Panc1 (cell line): Measurements from ENCODE around the gene EIF2AK2.

Experiments
- POLR2AphosphoS5 ChIP-seq: IDR thresholded peaks from 2 replicates; pipeline ENCODE4 v1.6.1; 2012; ENCODE audit warnings: mild to moderate bottlenecking, low read depth, low read length, moderate library complexity
- SIN3A ChIP-seq: IDR thresholded peaks from 2 replicates; pipeline ENCODE4 v1.6.1; 2012; ENCODE audit warnings: low read depth, mild to moderate bottlenecking, low read length, moderate library complexity, borderline replicate concordance; ENCODE audit not compliant: insufficient read depth
- TCF7L2 ChIP-seq: IDR thresholded peaks from 2 replicates; pipeline ENCODE4 v1.6.1; 2011; ENCODE audit warnings: mild to moderate bottlenecking, low read depth, low read length, inconsistent platforms
- TF ChIP-seq, protein P1 (sequence below): fragments of 450-650 bp; IDR thresholded peaks from 2 replicates; pipeline ENCODE4 v1.5.1; 2017; ENCODE audit warnings: mild to moderate bottlenecking
- TF ChIP-seq, protein P2 (sequence below), 2 experiments: IDR thresholded peaks; 2 replicates each; pipeline ENCODE4 v1.6.1; 2011 to 2012; ENCODE audit warnings: low read depth in 2 of 2, control low read depth in 1 of 2, low read length in 1 of 2, mild to moderate bottlenecking in 1 of 2, moderate library complexity in 1 of 2; ENCODE audit not compliant: insufficient read depth in 1 of 2

DNA sequence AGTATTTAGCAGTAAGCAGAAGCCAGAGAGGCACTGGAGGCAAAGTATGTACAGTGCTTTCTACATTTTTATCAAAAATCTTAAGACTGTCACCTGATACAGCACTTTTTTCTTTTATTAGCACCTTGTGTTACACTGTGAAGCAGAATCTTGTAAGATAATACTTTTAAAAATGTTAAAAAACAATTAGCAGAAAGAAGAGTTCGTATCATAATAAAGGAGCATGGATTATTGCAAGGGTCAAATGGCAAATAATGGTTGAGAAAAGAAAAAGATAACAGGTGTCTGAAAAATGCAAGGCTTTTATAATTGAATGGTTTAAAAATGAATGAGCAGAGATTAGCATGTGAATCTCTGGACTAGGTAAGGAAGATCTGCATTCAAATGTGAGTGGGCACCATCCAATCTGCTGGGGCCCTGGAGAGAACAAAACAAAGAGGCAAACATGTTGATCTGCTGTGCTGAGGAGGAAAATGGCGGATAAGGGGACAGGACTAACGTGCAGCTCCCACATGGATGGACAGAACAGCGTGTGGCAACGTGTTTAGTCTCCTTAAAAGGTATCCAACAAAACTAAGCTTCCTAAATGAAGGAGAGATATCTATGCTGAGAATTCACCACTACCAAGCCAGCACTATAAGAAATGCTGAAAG, 49.0 kb upstream of the EIF2AK2 start:
- TF ChIP-seq, protein P1, sequence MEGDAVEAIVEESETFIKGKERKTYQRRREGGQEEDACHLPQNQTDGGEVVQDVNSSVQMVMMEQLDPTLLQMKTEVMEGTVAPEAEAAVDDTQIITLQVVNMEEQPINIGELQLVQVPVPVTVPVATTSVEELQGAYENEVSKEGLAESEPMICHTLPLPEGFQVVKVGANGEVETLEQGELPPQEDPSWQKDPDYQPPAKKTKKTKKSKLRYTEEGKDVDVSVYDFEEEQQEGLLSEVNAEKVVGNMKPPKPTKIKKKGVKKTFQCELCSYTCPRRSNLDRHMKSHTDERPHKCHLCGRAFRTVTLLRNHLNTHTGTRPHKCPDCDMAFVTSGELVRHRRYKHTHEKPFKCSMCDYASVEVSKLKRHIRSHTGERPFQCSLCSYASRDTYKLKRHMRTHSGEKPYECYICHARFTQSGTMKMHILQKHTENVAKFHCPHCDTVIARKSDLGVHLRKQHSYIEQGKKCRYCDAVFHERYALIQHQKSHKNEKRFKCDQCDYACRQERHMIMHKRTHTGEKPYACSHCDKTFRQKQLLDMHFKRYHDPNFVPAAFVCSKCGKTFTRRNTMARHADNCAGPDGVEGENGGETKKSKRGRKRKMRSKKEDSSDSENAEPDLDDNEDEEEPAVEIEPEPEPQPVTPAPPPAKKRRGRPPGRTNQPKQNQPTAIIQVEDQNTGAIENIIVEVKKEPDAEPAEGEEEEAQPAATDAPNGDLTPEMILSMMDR: no peak
- no peak for TF ChIP-seq POLR2AphosphoS5
- TF ChIP-seq TCF7L2: no peak
- TF ChIP-seq, protein P2, sequence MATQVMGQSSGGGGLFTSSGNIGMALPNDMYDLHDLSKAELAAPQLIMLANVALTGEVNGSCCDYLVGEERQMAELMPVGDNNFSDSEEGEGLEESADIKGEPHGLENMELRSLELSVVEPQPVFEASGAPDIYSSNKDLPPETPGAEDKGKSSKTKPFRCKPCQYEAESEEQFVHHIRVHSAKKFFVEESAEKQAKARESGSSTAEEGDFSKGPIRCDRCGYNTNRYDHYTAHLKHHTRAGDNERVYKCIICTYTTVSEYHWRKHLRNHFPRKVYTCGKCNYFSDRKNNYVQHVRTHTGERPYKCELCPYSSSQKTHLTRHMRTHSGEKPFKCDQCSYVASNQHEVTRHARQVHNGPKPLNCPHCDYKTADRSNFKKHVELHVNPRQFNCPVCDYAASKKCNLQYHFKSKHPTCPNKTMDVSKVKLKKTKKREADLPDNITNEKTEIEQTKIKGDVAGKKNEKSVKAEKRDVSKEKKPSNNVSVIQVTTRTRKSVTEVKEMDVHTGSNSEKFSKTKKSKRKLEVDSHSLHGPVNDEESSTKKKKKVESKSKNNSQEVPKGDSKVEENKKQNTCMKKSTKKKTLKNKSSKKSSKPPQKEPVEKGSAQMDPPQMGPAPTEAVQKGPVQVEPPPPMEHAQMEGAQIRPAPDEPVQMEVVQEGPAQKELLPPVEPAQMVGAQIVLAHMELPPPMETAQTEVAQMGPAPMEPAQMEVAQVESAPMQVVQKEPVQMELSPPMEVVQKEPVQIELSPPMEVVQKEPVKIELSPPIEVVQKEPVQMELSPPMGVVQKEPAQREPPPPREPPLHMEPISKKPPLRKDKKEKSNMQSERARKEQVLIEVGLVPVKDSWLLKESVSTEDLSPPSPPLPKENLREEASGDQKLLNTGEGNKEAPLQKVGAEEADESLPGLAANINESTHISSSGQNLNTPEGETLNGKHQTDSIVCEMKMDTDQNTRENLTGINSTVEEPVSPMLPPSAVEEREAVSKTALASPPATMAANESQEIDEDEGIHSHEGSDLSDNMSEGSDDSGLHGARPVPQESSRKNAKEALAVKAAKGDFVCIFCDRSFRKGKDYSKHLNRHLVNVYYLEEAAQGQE (IDR thresholded peaks at IDR 0.05; ENCODE audit: insufficient read depth in 1 of 2, low read depth in 2 of 2, low read length in 1 of 2): no peak
- no peak for TF ChIP-seq SIN3A
